ENCODE data around the gene GOLIM4. TPM values are rescaled to one million over a fixed set of nuclear protein-coding genes. Genes with fewer than 3 reads are reported as not detected.

Gene GOLIM4
- total RNA-seq, 1 experiment from 2014 or later = 24.6 TPM

DNA sequence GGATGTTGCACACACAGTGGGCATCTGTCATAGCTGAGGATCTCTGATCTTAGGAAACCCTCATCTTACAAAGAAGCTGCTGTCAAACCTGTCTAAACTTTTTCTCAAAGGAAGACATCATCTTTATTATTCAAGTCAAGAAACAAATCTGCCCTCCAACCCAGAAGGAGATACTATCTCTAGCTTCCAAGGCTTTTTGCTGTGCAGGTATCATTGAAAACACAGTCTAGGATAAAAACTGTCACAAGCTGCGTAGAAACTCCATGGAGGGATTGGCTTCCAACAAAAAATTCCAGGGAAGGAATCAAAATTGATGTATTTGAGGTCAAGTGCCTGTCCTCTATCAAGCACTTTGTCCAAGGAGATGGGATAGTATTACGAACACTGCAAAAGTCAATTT, 89.1 kb downstream of the GOLIM4 start:
- Histone ChIP-seq H3K79me1 (ENCODE audit: insufficient read depth, low read depth, low read length, poor library complexity, severe bottlenecking) (no peaks in the 10 kb centered on the region), H3K23ac (ENCODE audit: insufficient read length, low read depth, low read length) (no peak overlapping the region), H4K20me1 (ENCODE audit: control insufficient read depth, insufficient read depth, insufficient read length) (no peaks in the 10 kb centered on the region), H3K79me2 (ENCODE audit: insufficient read depth, low read length) (no peaks in the 10 kb centered on the region), H3K9ac (ENCODE audit: extremely low read depth, insufficient read length, low read length) (no peak overlapping the region), H2BK15ac (ENCODE audit: low read depth, low read length) (no peak overlapping the region), H3K9me3 (ENCODE audit: control insufficient read depth, low read depth, low read length) (no peaks in the 10 kb centered on the region), H2BK120ac (ENCODE audit: low read depth, low read length, poor library complexity, severe bottlenecking) (no peak overlapping the region), H3K4ac (ENCODE audit: low read depth, low read length) (no peak overlapping the region), H4K91ac (ENCODE audit: insufficient read length, low read depth, low read length) (no peak overlapping the region), H3K27ac (ENCODE audit: insufficient read length, low read depth, low read length) (no peak overlapping the region), H4K8ac (replicated peaks; ENCODE audit: insufficient read length, low read depth, low read length) (no peak overlapping the region), H3K14ac (ENCODE audit: insufficient read depth, low read length) (no peak overlapping the region), H3K4me1 (ENCODE audit: insufficient read depth, low read length) (no peaks in the 10 kb centered on the region), H3T11ph (ENCODE audit: low read length) (no peak overlapping the region), H3K18ac (ENCODE audit: insufficient read length, low read depth, low read length) (no peak overlapping the region), H4K5ac (ENCODE audit: insufficient read length, low read depth, low read length) (no peak overlapping the region), H2BK5ac (ENCODE audit: insufficient read length, low read length) (no peak overlapping the region), H2AK5ac (ENCODE audit: insufficient read length, low read length) (no peak overlapping the region), H2BK20ac (ENCODE audit: low read depth, low read length, poor library complexity, severe bottlenecking) (no peak overlapping the region), H2BK12ac (ENCODE audit: insufficient read length, low read depth, low read length) (no peak overlapping the region), H3K56ac (ENCODE audit: insufficient read length, low read depth, low read length) (no peak overlapping the region), H3K27me3 (ENCODE audit: insufficient read depth, low read length) (no peaks in the 10 kb centered on the region), H2AFZ (ENCODE audit: low read length) (no peak overlapping the region), H3K23me2 (ENCODE audit: insufficient read length, low read depth, low read length, poor library complexity, severe bottlenecking) (no peaks in the 10 kb centered on the region), H3K4me2 (ENCODE audit: insufficient read depth, insufficient read length, low read length) (no peak overlapping the region)
- Mint-ChIP-seq H3K9me3 (no peaks in the 10 kb centered on the region), H3K4me1 (peaks cover 2 to 6% of the 10 kb centered on the region in 2 experiments), H3K27me3 (ENCODE audit: low read depth) (no peaks in the 10 kb centered on the region), H3K27ac (no peak overlapping the region), H3K4me3 (no peak overlapping the region), H3K36me3 (ENCODE audit: insufficient read depth in 1 of 3, low read depth in 3 of 3) (peaks cover 14 to 17% (median 16%) of the 10 kb centered on the region in 3 experiments; a peak in 6 of 7 replicates)
- WGBS (ENCODE audit: extremely low coverage, insufficient read length, low lambda C conversion rate) = no CpG with 5 or more reads among the region's 2 CpGs
- TF ChIP-seq, protein P1, sequence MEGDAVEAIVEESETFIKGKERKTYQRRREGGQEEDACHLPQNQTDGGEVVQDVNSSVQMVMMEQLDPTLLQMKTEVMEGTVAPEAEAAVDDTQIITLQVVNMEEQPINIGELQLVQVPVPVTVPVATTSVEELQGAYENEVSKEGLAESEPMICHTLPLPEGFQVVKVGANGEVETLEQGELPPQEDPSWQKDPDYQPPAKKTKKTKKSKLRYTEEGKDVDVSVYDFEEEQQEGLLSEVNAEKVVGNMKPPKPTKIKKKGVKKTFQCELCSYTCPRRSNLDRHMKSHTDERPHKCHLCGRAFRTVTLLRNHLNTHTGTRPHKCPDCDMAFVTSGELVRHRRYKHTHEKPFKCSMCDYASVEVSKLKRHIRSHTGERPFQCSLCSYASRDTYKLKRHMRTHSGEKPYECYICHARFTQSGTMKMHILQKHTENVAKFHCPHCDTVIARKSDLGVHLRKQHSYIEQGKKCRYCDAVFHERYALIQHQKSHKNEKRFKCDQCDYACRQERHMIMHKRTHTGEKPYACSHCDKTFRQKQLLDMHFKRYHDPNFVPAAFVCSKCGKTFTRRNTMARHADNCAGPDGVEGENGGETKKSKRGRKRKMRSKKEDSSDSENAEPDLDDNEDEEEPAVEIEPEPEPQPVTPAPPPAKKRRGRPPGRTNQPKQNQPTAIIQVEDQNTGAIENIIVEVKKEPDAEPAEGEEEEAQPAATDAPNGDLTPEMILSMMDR (conservative IDR thresholded peaks at IDR 0.05) = no peak
- no peak for DNase-seq
